Urinary bladder (tissue), 4 donors: Measurements from ENCODE around the gene ASCC3. TPM values are rescaled to one million over a fixed set of nuclear protein-coding genes. Genes with fewer than 3 reads are reported as not detected.

Source experiments
- DNase-seq: peaks from one replicate; pipeline ENCODE4 v3.0.0-alpha.2; 2015; ENCODE audit errors: extremely low spot score
- H3K27ac ChIP-seq: one replicate; pipeline ENCODE4 v1.5.1; 2013; ENCODE audit warnings: low read depth, mild to moderate bottlenecking, moderate library complexity
- H3K36me3 ChIP-seq: one replicate; pipeline ENCODE4 v1.6.1; 2013; ENCODE audit warnings: mild to moderate bottlenecking, moderate library complexity; ENCODE audit not compliant: insufficient read depth
- H3K4me1 ChIP-seq: one replicate; pipeline ENCODE4 v1.6.1; 2013; ENCODE audit warnings: mild to moderate bottlenecking, moderate library complexity; ENCODE audit not compliant: insufficient read depth
- H3K4me3 ChIP-seq: one replicate; pipeline ENCODE4 v1.5.1; 2013; ENCODE audit warnings: low read depth, low read length
- WGBS: extraction: QIAGEN DNeasy Blood & Tissue Kit; methylation state at CpG from one replicate; pipeline ENCODE4 v1.1.7; 2013; 5-methylcytosine and 5-hydroxymethylcytosine counted together
- polyA plus RNA-seq: library from polyadenylated mRNA; stranded (reverse); fragments of 200-250 nt; gene quantifications from one replicate; pipeline ENCODE4 v1.2.3, GENCODE V29; 2013
- total RNA-seq: library from RNA; depleted of rRNA; stranded (reverse); fragments of >200 nt; gene quantifications from one replicate; pipeline ENCODE4 v1.2.3, GENCODE V29; 2014
- donor health status: healthy with polysubstance abuse.
- donor health status: healthy.

ASCC3 gene
- total and polyA plus RNA-seq, 2 donors = 12.3 to 89.5 TPM

- no peak for DNase-seq
- no peaks in the 10 kb centered on the region for H3K4me1 ChIP-seq
- no peaks in the 10 kb centered on the region for H3K36me3 ChIP-seq
- WGBS = 90% methylated on average over 3 of the region's 3 CpGs
- H3K4me3 ChIP-seq = no peak overlapping the region
- H3K27ac ChIP-seq = no peak overlapping the region
Observed at GRCh38 chr6:100509101-100509500, 372.0 kb downstream of the ASCC3 start.

DNA sequence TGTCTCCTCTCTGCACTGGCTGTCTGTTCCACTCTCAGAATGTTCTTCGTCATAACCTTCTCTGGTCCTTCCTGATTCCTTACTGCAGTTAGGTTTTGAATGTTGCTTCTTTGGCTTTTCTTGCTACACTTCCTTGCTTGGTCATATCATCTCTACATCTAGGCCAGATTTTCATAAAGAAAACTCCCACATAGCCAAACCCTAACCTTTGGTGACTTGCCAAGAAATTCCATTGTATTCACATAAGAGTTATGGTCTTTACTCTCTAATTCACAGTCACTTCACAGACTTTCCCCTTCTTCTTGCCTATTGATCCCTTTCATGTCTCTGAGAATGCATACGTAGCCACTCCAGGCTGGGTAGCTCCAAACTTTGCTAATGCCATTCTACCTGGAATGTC is 374.5 kb downstream of the ASCC3 start:
- Histone ChIP-seq H3K27ac (no peak overlapping the region), H3K4me1 (no peaks in the 10 kb centered on the region), H3K4me3 (no peak overlapping the region), H3K36me3 (no peaks in the 10 kb centered on the region)
- 94% methylated on average over 2 of the region's 2 CpGs for WGBS
- DNase-seq = no peak

DNA sequence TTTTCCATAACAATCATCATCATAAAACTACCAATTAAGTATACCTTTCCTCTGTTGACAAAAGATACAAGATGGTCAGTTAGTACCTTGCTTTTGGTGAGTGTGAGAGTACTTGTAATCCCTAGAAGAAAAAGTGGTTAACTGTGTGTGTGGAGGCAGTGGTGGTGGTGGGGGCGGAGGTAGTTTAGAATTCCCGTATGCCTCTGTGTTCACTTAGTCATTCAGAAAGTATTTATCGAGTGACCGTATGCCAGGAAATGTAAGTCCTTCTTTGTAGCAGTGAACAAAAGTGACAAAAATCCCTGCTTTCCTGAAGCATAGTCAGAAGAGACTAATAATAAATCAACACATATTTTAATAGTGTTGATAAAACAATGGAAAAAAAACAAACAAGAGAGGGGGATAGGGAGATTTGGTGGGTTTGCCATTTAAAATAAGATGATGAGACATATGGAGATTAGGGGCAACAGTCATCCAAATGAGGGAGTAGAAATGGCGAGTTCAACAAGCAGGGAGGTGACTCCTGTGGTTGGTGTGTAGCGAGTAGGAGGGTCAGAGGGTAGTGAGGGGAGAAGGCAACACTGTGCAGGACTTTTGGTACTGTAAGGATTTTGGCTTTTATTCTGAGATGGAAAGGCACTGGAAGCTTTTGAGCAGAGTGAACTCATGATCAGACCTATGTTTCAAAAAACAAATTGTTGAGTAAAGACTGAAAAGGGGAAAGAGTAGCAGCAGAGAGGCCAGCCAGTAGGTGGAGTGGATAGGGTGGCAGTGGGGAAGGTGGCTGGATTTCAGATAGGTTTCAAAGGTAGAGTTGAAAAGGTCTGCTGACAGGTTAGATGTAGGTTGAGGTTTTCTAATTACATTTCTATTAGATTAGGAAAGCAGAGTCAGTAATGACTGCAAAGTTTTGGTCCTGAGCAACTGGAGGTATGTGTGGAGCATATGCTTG is 376.1 kb downstream of the ASCC3 start:
- Histone ChIP-seq H3K27ac (no peak overlapping the region), H3K36me3 (no peaks in the 10 kb centered on the region), H3K4me1 (no peaks in the 10 kb centered on the region), H3K4me3 (no peak overlapping the region)
- 51% methylated on average over 6 of the region's 6 CpGs for WGBS
- DNase-seq = no peak

- H3K4me1 ChIP-seq = no peaks in the 10 kb centered on the region
- no peaks in the 10 kb centered on the region for H3K36me3 ChIP-seq
- H3K4me3 ChIP-seq = no peak overlapping the region
- no peak overlapping the region for H3K27ac ChIP-seq
- no peak for DNase-seq
Observed at GRCh38 chr6:100503043-100503705, 378.0 kb downstream of the ASCC3 start.

DNA sequence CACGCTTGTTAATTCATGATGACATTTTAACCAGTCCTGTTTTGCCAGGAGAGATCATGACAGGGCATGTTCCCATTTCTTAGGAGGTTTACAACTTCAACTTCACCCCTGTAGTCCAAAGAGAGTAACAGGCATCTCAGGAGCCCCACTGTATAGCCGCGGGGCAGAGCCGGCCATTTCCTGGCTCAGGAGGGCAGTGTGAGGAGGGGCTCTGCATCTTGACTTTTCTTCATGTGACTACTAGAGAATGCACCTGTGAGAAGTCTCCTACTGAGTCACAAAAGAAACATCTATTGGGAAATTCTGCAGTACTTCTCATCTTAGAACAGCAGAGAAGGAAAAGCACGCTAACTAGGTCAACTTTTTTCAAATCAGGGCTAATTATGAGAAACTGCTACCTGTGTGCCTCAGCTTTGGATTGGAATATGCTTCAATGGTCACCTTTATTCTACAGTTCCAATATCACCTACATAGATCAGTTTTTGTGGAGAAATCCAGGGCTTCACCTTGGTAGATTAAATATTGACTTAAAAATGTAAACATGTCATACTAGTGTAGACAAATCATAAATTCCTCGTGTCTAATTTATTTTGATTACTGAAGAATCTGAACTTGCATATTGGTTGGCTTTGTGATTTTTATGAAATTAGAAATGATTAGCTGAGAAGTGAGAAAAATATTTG is 387.8 kb downstream of the ASCC3 start:
- no peak for DNase-seq
- Histone ChIP-seq H3K36me3 (no peaks in the 10 kb centered on the region), H3K27ac (no peak overlapping the region), H3K4me3 (no peak overlapping the region), H3K4me1 (no peaks in the 10 kb centered on the region)
- 53% methylated on average over 6 of the region's 6 CpGs for WGBS

DNA sequence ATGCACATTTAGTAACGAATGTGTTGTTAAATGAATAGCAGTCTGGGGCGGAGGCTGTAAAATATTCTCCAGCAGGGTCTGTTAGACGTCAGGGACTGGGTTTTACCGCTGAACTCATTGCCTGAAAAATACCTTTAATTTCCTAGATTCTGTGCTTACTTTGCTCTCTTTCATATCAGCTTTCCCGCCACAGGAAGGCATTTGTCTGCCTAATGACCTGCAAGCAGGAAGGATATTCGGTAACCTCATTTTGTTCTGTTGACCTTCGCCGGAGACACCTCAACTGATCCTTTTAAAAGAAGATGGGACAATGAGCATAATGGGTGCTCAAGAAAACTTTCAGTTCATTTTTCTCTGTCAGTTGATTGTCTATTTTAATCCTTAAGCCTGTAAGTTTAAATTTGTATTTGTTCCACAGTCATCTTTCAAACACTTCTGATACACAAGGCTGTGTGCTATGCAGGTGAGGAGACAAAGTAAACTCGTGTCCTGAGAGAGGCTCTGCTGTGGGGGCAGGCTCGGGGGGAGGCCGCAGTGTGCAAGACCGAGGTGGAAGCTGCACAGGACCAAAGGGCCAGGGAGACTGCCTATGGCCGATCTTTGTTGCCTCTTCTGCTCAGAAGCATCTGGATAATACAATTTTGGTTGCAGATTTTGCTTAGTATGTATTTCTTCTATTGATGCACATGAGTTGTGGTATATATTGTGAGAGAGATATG is 389.0 kb downstream of the ASCC3 start:
- H3K4me3 ChIP-seq = no peak overlapping the region
- no peak overlapping the region for H3K27ac ChIP-seq
- WGBS = 51% methylated on average over 13 of the region's 13 CpGs
- H3K4me1 ChIP-seq = no peaks in the 10 kb centered on the region
- DNase-seq = no peak
- no peaks in the 10 kb centered on the region for H3K36me3 ChIP-seq

- Histone ChIP-seq H3K4me1 (no peaks in the 10 kb centered on the region), H3K4me3 (no peak overlapping the region), H3K36me3 (no peaks in the 10 kb centered on the region), H3K27ac (no peak overlapping the region)
- no peak for DNase-seq
- WGBS = 76% methylated on average over 2 of the region's 2 CpGs
Observed at GRCh38 chr6:100490065-100490464, 391.1 kb downstream of the ASCC3 start.

GRCh38 chr6:100488244-100488643 is 392.9 kb downstream of the ASCC3 start:
- 78% methylated on average over 5 of the region's 5 CpGs for WGBS
- Histone ChIP-seq H3K36me3 (no peaks in the 10 kb centered on the region), H3K4me3 (no peak overlapping the region), H3K4me1 (no peaks in the 10 kb centered on the region), H3K27ac (no peak overlapping the region)
- no peak for DNase-seq

DNA sequence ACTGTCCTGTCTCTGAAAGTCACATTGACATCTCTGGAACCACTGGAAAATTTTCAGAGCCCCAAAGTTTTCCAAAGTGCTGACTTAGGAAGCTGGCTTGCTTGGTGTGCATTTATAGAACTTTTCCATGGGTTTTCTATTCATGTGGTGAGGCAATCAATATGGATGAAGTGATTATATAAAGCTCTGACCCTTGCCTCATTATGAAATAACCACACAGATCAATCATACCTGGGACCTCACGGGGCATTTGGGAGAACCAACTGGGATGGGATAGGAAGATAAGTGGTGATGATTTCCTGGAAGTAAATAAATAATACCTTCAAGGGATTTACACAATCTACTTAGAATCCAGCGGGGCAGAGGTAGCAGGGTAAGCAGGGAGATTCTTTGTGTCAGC is 393.5 kb downstream of the ASCC3 start:
- Histone ChIP-seq H3K4me1 (no peaks in the 10 kb centered on the region), H3K36me3 (no peaks in the 10 kb centered on the region), H3K27ac (no peak overlapping the region), H3K4me3 (no peak overlapping the region)
- DNase-seq = no peak
- 84% methylated on average over 2 of the region's 2 CpGs for WGBS

- no peak for DNase-seq
- Histone ChIP-seq H3K36me3 (no peaks in the 10 kb centered on the region), H3K4me3 (no peak overlapping the region), H3K27ac (no peak overlapping the region), H3K4me1 (no peaks in the 10 kb centered on the region)
Observed at GRCh38 chr6:100485268-100485667, 395.9 kb downstream of the ASCC3 start.

DNA sequence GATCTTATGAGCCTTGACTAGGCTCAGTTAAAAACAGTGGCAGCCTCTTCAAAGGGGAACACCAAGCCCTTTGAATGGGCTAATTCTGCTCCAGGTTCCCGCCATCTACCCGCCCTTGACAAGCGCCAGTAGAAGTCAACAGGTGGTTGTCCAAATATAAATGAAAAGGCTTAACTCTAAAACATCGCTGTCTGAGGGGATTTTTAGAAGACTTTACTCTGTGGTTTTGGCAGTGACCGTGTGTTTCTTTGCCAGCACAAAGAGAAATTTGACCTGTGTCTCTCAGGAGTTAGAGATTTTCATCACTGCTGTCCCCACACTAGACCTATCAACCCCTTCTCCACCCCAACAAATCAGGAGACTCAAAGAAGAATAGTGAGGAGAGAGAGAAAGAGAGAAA is 396.7 kb downstream of the ASCC3 start:
- DNase-seq = no peak
- Histone ChIP-seq H3K36me3 (no peaks in the 10 kb centered on the region), H3K4me1 (no peaks in the 10 kb centered on the region), H3K4me3 (no peak overlapping the region), H3K27ac (no peak overlapping the region)
- 53% methylated on average over 5 of the region's 5 CpGs for WGBS

GRCh38 chr6:100482698-100483097 is 398.4 kb downstream of the ASCC3 start:
- Histone ChIP-seq H3K4me3 (no peak overlapping the region), H3K36me3 (no peaks in the 10 kb centered on the region), H3K27ac (no peak overlapping the region), H3K4me1 (no peaks in the 10 kb centered on the region)
- WGBS = 68% methylated on average over 2 of the region's 2 CpGs
- no peak for DNase-seq

GRCh38 chr6:100479179-100480035 is 401.7 kb downstream of the ASCC3 start:
- WGBS = 70% methylated on average over 3 of the region's 3 CpGs
- no peak overlapping the region for H3K27ac ChIP-seq
- no peak for DNase-seq
- H3K4me3 ChIP-seq = no peak overlapping the region
- no peaks in the 10 kb centered on the region for H3K36me3 ChIP-seq
- H3K4me1 ChIP-seq = no peaks in the 10 kb centered on the region
